Measurements from ENCODE around the gene GMPPA. TPM values are rescaled to one million over a fixed set of nuclear protein-coding genes. Genes with fewer than 3 reads are reported as not detected.

The GMPPA gene
- total and polyA plus RNA-seq, 9 of the 15 experiments (the other 6 are each of a cell fraction or from before 2014, with no cell fraction given): 7.0 to 101 (median 66.7) TPM

DNA sequence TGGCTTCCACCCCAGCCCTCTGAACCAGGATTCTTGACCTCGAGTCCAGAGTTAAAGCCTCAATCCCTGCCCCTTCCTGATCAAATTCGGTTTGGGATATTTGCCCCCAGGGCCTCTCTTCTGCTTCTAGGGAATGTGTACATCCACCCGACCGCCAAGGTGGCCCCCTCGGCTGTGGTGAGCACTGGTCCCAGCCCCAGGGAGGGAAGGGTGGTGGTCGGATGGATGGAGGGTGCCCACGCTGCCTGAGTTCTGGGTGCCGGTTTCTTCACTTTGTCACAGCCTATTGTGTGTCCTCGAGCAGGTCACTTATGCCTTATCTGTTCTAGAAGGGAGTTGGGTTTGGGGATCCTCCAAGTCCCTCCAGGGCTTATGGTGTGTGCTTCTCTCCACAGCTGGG is 6.9 kb downstream of the GMPPA start:
- CTCF ChIA-PET (ENCODE audit: low intra/inter-chr PET ratio): no interaction called here
- intact Hi-C loops (cut with micrococcal nuclease) (no loop called here), in situ Hi-C loops (cut with MboI) (no loop called here)
- ATAC-seq (no peak), DNase-seq (ENCODE audit: extremely low read depth in 1 of 4, low spot score in 3 of 4) (no peak), FAIRE-seq (no peak)
- peaks cover 53 to 75% of the 10 kb centered on the region in 2 experiments for H3K4me1 ChIP-seq (replicated peaks in 1 of 2; ENCODE audit: control insufficient read depth in 2 of 2, insufficient read depth in 2 of 2, low read length in 2 of 2)
- no peak overlapping the region for H3K4me2 ChIP-seq (ENCODE audit: insufficient read depth, low read length)
- H3K4me3 ChIP-seq: no peak overlapping the region
- peaks cover 26% of the 10 kb centered on the region for H3K79me2 ChIP-seq (ENCODE audit: control insufficient read depth, insufficient read depth, low read length)
- no peak overlapping the region for H3K27ac ChIP-seq (ENCODE audit: extremely low read depth, low read depth, low read length)
- no peaks in the 10 kb centered on the region for H4K20me1 ChIP-seq (replicated peaks; ENCODE audit: control insufficient read depth, insufficient read depth, low read length)
- BruUV-seq (replicated peaks): no TSS peak
- H3K36me3 ChIP-seq (ENCODE audit: control insufficient read depth, insufficient read depth, low read length): peaks cover 50% of the 10 kb centered on the region; the same call in 2 of the 3 replicates
- H3K9ac ChIP-seq (ENCODE audit: insufficient read depth in 1 of 2, low read depth in 2 of 2, low read length in 2 of 2): peak overlapping the region in 1 of 2 experiments; percentile 43; a peak in 1 of 4 replicates
- no peaks in the 10 kb centered on the region for H3K27me3 ChIP-seq (ENCODE audit: control insufficient read depth in 2 of 2, insufficient read depth in 2 of 2, low read length in 2 of 2)
- no peaks in the 10 kb centered on the region for H3K9me1 ChIP-seq (ENCODE audit: control insufficient read depth, insufficient read depth, low read length)
- POLR2A ChIA-PET: interaction anchor here (1.3 kb wide), 1 partner anchor 13 kb away, joined by 3 read pairs; no protein-coding TSS in a partner anchor
- no peak overlapping the region for H2AFZ ChIP-seq (ENCODE audit: low read depth, low read length)
- 73% methylated on average over 5 of the region's 9 CpGs for WGBS (ENCODE audit: insufficient coverage, low coverage, missing lambda C conversion rate)
- no peaks in the 10 kb centered on the region for H3K9me3 ChIP-seq (replicated peaks; ENCODE audit: control insufficient read depth, insufficient read depth, low read depth, low read length)
- TF ChIP-seq ZNF212 (CRISPR knock-in tag; IDR thresholded peaks at IDR 0.05) (no peak), USF2 (CRISPR knock-in tag; IDR thresholded peaks at IDR 0.05) (no peak), POLR3A (IDR thresholded peaks at IDR 0.05; ENCODE audit: borderline replicate concordance, extremely low read depth, insufficient read depth, insufficient read length) (no peak), SMARCA5 (IDR thresholded peaks at IDR 0.05) (no peak), RB1 (IDR thresholded peaks at IDR 0.05; ENCODE audit: low read depth) (no peak), TCF7L2 (IDR thresholded peaks at IDR 0.05; ENCODE audit: low read depth, low read length) (no peak), BDP1 (IDR thresholded peaks at IDR 0.05; ENCODE audit: insufficient read depth, insufficient read length) (no peak), XRCC3 (IDR thresholded peaks at IDR 0.05) (no peak), RBM15 (IDR thresholded peaks at IDR 0.05; ENCODE audit: insufficient read depth, low read length) (no peak), MTA3 (IDR thresholded peaks at IDR 0.05; ENCODE audit: borderline replicate concordance) (no peak), NFE2 (IDR thresholded peaks at IDR 0.05; ENCODE audit: low read depth) (no peak)
- TF ChIP-seq, protein P1, sequence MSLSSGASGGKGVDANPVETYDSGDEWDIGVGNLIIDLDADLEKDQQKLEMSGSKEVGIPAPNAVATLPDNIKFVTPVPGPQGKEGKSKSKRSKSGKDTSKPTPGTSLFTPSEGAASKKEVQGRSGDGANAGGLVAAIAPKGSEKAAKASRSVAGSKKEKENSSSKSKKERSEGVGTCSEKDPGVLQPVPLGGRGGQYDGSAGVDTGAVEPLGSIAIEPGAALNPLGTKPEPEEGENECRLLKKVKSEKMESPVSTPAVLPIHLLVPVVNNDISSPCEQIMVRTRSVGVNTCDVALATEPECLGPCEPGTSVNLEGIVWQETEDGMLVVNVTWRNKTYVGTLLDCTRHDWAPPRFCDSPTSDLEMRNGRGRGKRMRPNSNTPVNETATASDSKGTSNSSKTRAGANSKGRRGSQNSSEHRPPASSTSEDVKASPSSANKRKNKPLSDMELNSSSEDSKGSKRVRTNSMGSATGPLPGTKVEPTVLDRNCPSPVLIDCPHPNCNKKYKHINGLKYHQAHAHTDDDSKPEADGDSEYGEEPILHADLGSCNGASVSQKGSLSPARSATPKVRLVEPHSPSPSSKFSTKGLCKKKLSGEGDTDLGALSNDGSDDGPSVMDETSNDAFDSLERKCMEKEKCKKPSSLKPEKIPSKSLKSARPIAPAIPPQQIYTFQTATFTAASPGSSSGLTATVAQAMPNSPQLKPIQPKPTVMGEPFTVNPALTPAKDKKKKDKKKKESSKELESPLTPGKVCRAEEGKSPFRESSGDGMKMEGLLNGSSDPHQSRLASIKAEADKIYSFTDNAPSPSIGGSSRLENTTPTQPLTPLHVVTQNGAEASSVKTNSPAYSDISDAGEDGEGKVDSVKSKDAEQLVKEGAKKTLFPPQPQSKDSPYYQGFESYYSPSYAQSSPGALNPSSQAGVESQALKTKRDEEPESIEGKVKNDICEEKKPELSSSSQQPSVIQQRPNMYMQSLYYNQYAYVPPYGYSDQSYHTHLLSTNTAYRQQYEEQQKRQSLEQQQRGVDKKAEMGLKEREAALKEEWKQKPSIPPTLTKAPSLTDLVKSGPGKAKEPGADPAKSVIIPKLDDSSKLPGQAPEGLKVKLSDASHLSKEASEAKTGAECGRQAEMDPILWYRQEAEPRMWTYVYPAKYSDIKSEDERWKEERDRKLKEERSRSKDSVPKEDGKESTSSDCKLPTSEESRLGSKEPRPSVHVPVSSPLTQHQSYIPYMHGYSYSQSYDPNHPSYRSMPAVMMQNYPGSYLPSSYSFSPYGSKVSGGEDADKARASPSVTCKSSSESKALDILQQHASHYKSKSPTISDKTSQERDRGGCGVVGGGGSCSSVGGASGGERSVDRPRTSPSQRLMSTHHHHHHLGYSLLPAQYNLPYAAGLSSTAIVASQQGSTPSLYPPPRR (CRISPR knock-in tag; IDR thresholded peaks at IDR 0.05; ENCODE audit: borderline replicate concordance): no peak
- TF ChIP-seq, protein P2, sequence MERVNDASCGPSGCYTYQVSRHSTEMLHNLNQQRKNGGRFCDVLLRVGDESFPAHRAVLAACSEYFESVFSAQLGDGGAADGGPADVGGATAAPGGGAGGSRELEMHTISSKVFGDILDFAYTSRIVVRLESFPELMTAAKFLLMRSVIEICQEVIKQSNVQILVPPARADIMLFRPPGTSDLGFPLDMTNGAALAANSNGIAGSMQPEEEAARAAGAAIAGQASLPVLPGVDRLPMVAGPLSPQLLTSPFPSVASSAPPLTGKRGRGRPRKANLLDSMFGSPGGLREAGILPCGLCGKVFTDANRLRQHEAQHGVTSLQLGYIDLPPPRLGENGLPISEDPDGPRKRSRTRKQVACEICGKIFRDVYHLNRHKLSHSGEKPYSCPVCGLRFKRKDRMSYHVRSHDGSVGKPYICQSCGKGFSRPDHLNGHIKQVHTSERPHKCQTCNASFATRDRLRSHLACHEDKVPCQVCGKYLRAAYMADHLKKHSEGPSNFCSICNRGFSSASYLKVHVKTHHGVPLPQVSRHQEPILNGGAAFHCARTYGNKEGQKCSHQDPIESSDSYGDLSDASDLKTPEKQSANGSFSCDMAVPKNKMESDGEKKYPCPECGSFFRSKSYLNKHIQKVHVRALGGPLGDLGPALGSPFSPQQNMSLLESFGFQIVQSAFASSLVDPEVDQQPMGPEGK (CRISPR knock-in tag; IDR thresholded peaks at IDR 0.05; ENCODE audit: borderline replicate concordance): no peak

All from K562 (cell line).